Endothelial cell of umbilical vein (primary cell): Measurements from ENCODE around the gene SHC1. TPM values are rescaled to one million over a fixed set of nuclear protein-coding genes. Genes with fewer than 3 reads are reported as not detected.

Experiments
- BruUV-seq: library from RNA; stranded (reverse); fragments of 400-500 nt; replicated peaks from 2 replicates; lab custom pipeline; 2021; lab: Mats Ljungman, UMichigan
- CTCF ChIA-PET: fragments of 300-600, 350-600 bp; sonication (Branson Sonifier 250); formaldehyde crosslinking; loops from one replicate; lab custom pipeline; 2021; ENCODE audit warnings: antibody characterized with exemption, inconsistent platforms; lab: Charles Lee
- POLR2A ChIA-PET: fragments of 300-600, 350-600 bp; sonication (Branson Sonifier 250); formaldehyde crosslinking; loops from one replicate; lab custom pipeline; 2021; ENCODE audit warnings: antibody characterized with exemption, inconsistent platforms; lab: Charles Lee
- DNase-seq: peaks from one replicate; pipeline ENCODE4 v3.0.0-alpha.2; 2011; ENCODE audit warnings: low read depth, low spot score
- FAIRE-seq: peaks from 2 replicates; lab custom pipeline; 2011; peaks lifted over from hg19 to GRCh38; lab: Jason Lieb, UNC
- H2AFZ ChIP-seq: 2 replicates; pipeline ENCODE4 v1.6.0; 2012; ENCODE audit warnings: low read depth, low read length, control low read depth, inconsistent platforms
- H3K27ac ChIP-seq: 2 replicates; pipeline ENCODE4 v1.5.1; 2011; ENCODE audit warnings: low read depth, mild to moderate bottlenecking, control low read depth, low read length, moderate library complexity; ENCODE audit not compliant: insufficient read depth
- H3K27me3 ChIP-seq, 2 experiments: 2 replicates each; pipeline versions ENCODE4 v1.6.0 to v1.6.1; 2011; ENCODE audit warnings: low read length in 2 of 2, mixed read lengths in 1 of 2; ENCODE audit not compliant: control insufficient read depth in 2 of 2, insufficient read depth in 2 of 2
- H3K36me3 ChIP-seq, 2 experiments: 2 replicates in 1 of 2; 3 replicates in 1 of 2; pipeline ENCODE4 v1.5.1; 2011; ENCODE audit warnings: low read length in 2 of 2, mild to moderate bottlenecking in 1 of 2, moderate library complexity in 1 of 2; ENCODE audit not compliant: control insufficient read depth in 2 of 2, insufficient read depth in 2 of 2; ENCODE audit errors: extremely low read depth in 1 of 2
- H3K4me1 ChIP-seq: 3 replicates; pipeline ENCODE4 v1.5.1; 2011; ENCODE audit warnings: mild to moderate bottlenecking, low read length; ENCODE audit not compliant: control insufficient read depth, insufficient read depth; ENCODE audit errors: extremely low read depth
- H3K4me2 ChIP-seq: 2 replicates; pipeline ENCODE4 v1.6.1; 2011; ENCODE audit warnings: low read length, control low read depth, mixed read lengths; ENCODE audit not compliant: insufficient read depth
- H3K4me3 ChIP-seq, 3 experiments: fragments of 200-600 bp in 1 of 3; sonication (generic), shearing (Covaris generic) in 1 of 3; replicated peaks in 1 of 3; 2 replicates each; pipeline ENCODE4 v1.5.1; 2011 to 2016; ENCODE audit warnings: control low read depth in 3 of 3, low read length in 3 of 3, mild to moderate bottlenecking in 2 of 3, inconsistent platforms in 1 of 3, low read depth in 1 of 3, moderate library complexity in 1 of 3; ENCODE audit not compliant: insufficient read depth in 1 of 3
- H3K79me2 ChIP-seq: 2 replicates; pipeline ENCODE4 v1.6.0; 2012; ENCODE audit warnings: low read length, inconsistent platforms; ENCODE audit not compliant: control insufficient read depth, insufficient read depth
- H3K9ac ChIP-seq: replicated peaks from 2 replicates; pipeline ENCODE3; 2011; ENCODE audit warnings: low read length, control low read depth; ENCODE audit not compliant: insufficient read depth; ENCODE audit errors: extremely low read depth
- H3K9me1 ChIP-seq: replicated peaks from 3 replicates; pipeline ENCODE4 v1.6.0; 2011; ENCODE audit warnings: mild to moderate bottlenecking, low read length; ENCODE audit not compliant: control insufficient read depth, insufficient read depth; ENCODE audit errors: extremely low read depth
- H3K9me3 ChIP-seq: replicated peaks from 2 replicates; pipeline ENCODE4 v1.5.1; 2012; ENCODE audit warnings: low read length, inconsistent platforms; ENCODE audit not compliant: control insufficient read depth, insufficient read depth
- H4K20me1 ChIP-seq: replicated peaks from 2 replicates; pipeline ENCODE3; 2011; ENCODE audit warnings: mild to moderate bottlenecking, low read length; ENCODE audit not compliant: control insufficient read depth, insufficient read depth; ENCODE audit errors: extremely low read depth
- EZH2 ChIP-seq: IDR thresholded peaks from 2 replicates; pipeline ENCODE4 v1.6.1; 2012; ENCODE audit warnings: borderline replicate concordance, low read depth, mild to moderate bottlenecking, moderate library complexity, low read length, inconsistent platforms; ENCODE audit not compliant: severe bottlenecking
- FOS ChIP-seq: IDR thresholded peaks from 2 replicates; pipeline ENCODE4 v1.6.1; 2011; ENCODE audit warnings: mild to moderate bottlenecking, low read length, moderate library complexity, borderline replicate concordance; ENCODE audit not compliant: insufficient read depth
- GATA2 ChIP-seq: IDR thresholded peaks from 2 replicates; pipeline ENCODE4 v1.7.0; 2011; ENCODE audit warnings: low read depth, mild to moderate bottlenecking, moderate library complexity, mixed read lengths, low read length; ENCODE audit not compliant: insufficient read length, insufficient read depth
- JUN ChIP-seq: IDR thresholded peaks from 2 replicates; pipeline ENCODE4 v1.6.1; 2011; ENCODE audit warnings: borderline replicate concordance, low read depth; ENCODE audit not compliant: insufficient read length, insufficient read depth
- MYC ChIP-seq: IDR thresholded peaks from one replicate; pipeline ENCODE4 v1.6.1; 2011; ENCODE audit warnings: mild to moderate bottlenecking, low read depth, low read length
- POLR2A ChIP-seq: IDR thresholded peaks from 2 replicates; pipeline ENCODE4 v1.6.1; 2012; ENCODE audit warnings: low read depth, mild to moderate bottlenecking, control low read depth, low read length
- POLR2AphosphoS5 ChIP-seq: IDR thresholded peaks from 2 replicates; pipeline ENCODE4 v1.6.1; 2012; ENCODE audit warnings: low read depth, mild to moderate bottlenecking, control low read depth, low read length, moderate library complexity; ENCODE audit not compliant: insufficient read depth
- dilution Hi-C: fragments of 300-500 bp; cut with MboI; formaldehyde crosslinking; loops from one replicate; pipeline ENCODE4 v1.15.0; 2019; ENCODE audit warnings: low sequenced_read_pairs; ENCODE audit not compliant: extremely low pct_ligation_motif_present
- intact Hi-C: fragments of 100-400 bp; cut with micrococcal nuclease; formaldehyde crosslinking; loops from one replicate; pipeline ENCODE4 v1.10.0; 2022
- polyA plus RNA-seq, 4 experiments: library from polyadenylated mRNA; depleted of rRNA in 3 of 4; stranded (reverse) in 3 of 4; unstranded in 1 of 4; fragments of >200 nt; gene quantifications; 2 replicates each; pipeline versions ENCODE4 v1.2.1 to v1.2.3, GENCODE V29; 2011 to 2012; ENCODE audit warnings: missing spikeins in 1 of 4
- total RNA-seq: library from RNA; stranded (reverse); gene quantifications from 2 replicates; pipeline ENCODE4 v1.2.3, GENCODE V29; 2021
- TF ChIP-seq, protein P1 (sequence below), 2 donors: IDR thresholded peaks; 1 replicate in 1 of 2; 2 replicates in 1 of 2; pipeline ENCODE4 v1.5.1; 2011; ENCODE audit warnings: low read length in 2 of 2, mild to moderate bottlenecking in 2 of 2, moderate library complexity in 2 of 2, control low read depth in 1 of 2, inconsistent platforms in 1 of 2, low read depth in 1 of 2; ENCODE audit not compliant: insufficient read depth in 1 of 2; ENCODE audit errors: extremely low read depth in 1 of 2
- TF ChIP-seq, protein P2 (sequence below): IDR thresholded peaks from 2 replicates; pipeline ENCODE4 v1.6.1; 2011; ENCODE audit not compliant: insufficient read depth, insufficient read length

SHC1 gene
- total and polyA plus RNA-seq, 2 donors (not counting 3 experiments of a cell fraction or from before 2014, with no cell fraction given): 316 to 324 TPM

DNA sequence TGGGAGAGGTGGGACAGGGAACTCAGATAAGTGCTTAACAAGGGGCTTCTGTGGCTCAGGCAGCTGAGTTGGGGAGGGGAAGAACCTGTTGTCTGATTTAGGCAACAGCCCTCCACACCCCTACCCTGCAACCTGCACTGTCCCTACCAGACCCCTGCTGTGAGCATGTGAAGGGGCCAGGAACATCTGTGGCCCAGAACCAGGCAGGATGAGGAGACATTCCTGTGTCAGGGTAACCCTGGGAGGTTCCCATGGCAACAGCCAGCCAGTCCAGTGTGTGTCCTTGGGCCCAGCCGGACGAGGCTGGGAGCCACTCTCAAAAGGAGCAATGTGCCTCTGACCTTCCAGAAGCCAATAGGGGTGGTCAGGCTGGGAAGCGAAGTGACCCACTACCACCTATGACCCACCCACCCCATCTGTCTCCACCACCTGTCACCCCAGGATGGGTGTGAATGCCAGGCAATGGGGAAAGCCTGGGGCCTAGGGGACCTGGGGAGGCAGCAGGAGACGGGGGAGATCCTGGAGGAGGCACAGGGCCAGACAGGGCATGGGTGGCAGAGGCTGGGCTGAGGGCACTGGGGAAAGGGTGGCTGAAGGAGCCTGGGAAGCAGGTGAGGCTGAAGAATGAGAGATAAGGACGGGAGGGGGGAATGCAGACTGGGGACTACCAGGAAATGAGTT lies 29.1 kb downstream of the SHC1 start:
- no TSS peak for BruUV-seq
- Histone ChIP-seq H3K27me3 (no peaks in the 10 kb centered on the region), H3K27ac (no peak overlapping the region), H2AFZ (no peak overlapping the region), H3K9ac (no peak overlapping the region), H3K9me3 (no peaks in the 10 kb centered on the region), H3K36me3 (peaks cover 0 to 12% of the 10 kb centered on the region in 2 experiments), H3K4me1 (peaks cover 8% of the 10 kb centered on the region), H3K4me2 (no peak overlapping the region), H4K20me1 (no peaks in the 10 kb centered on the region), H3K9me1 (no peaks in the 10 kb centered on the region), H3K4me3 (no peak overlapping the region), H3K79me2 (no peaks in the 10 kb centered on the region)
- intact Hi-C loops: no loop called here
- DNase-seq (no peak), FAIRE-seq (no peak)
- dilution Hi-C loops: no loop called here
- TF ChIP-seq MYC: no peak
- TF ChIP-seq JUN: no peak
- TF ChIP-seq, protein P1, sequence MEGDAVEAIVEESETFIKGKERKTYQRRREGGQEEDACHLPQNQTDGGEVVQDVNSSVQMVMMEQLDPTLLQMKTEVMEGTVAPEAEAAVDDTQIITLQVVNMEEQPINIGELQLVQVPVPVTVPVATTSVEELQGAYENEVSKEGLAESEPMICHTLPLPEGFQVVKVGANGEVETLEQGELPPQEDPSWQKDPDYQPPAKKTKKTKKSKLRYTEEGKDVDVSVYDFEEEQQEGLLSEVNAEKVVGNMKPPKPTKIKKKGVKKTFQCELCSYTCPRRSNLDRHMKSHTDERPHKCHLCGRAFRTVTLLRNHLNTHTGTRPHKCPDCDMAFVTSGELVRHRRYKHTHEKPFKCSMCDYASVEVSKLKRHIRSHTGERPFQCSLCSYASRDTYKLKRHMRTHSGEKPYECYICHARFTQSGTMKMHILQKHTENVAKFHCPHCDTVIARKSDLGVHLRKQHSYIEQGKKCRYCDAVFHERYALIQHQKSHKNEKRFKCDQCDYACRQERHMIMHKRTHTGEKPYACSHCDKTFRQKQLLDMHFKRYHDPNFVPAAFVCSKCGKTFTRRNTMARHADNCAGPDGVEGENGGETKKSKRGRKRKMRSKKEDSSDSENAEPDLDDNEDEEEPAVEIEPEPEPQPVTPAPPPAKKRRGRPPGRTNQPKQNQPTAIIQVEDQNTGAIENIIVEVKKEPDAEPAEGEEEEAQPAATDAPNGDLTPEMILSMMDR (IDR thresholded peaks at IDR 0.05; ENCODE audit: extremely low read depth in 1 of 2, insufficient read depth in 1 of 2, low read depth in 1 of 2, low read length in 2 of 2): no peak
- TF ChIP-seq POLR2AphosphoS5: no peak
- TF ChIP-seq POLR2A: no peak
- TF ChIP-seq, protein P2, sequence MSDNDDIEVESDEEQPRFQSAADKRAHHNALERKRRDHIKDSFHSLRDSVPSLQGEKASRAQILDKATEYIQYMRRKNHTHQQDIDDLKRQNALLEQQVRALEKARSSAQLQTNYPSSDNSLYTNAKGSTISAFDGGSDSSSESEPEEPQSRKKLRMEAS: no peak
- TF ChIP-seq GATA2: no peak
- TF ChIP-seq FOS: no peak
- no peak for TF ChIP-seq EZH2
- ChIA-PET POLR2A (no interaction called here), CTCF (interaction anchor here (1.5 kb wide), 1 partner anchor 76 kb away, joined by 8 read pairs; no protein-coding TSS in a partner anchor)
